IMR-90 (cell line): Measurements from ENCODE around the gene ITSN2. TPM values are rescaled to one million over a fixed set of nuclear protein-coding genes. Genes with fewer than 3 reads are reported as not detected.

Experiments used
- ATAC-seq: fragments of 200-7000 bp; cut with Tn5 transposase; 2 replicates; pipeline ENCODE4 v1.9.1; 2020; ENCODE audit warnings: low read depth, mild to moderate bottlenecking, moderate library complexity
- BruUV-seq: library from RNA; stranded (reverse); fragments of 400-500 nt; replicated peaks from 2 replicates; lab custom pipeline; 2021; lab: Mats Ljungman, UMichigan
- CTCF ChIA-PET: fragments of 300-600 bp; formaldehyde crosslinking; extraction: SDS; loops from one replicate; lab custom pipeline; 2021; ENCODE audit warnings: antibody characterized with exemption; lab: Yijun Ruan, JAX
- POLR2A ChIA-PET: fragments of 300-600 bp; sonication (Branson Sonifier 250); formaldehyde crosslinking; loops from one replicate; lab custom pipeline; 2022; ENCODE audit warnings: antibody characterized with exemption; ENCODE audit not compliant: unreplicated experiment; lab: Charles Lee
- DNase-seq: peaks from one replicate; pipeline ENCODE4 v3.0.0; 2013
- H2AFZ ChIP-seq: replicated peaks from 2 replicates; pipeline ENCODE3; 2013; ENCODE audit warnings: low read length, mild to moderate bottlenecking; ENCODE audit not compliant: poor library complexity
- H2AK5ac ChIP-seq: 2 replicates; pipeline ENCODE4 v1.6.1; 2013; ENCODE audit warnings: low read depth, low read length, inconsistent platforms
- H2AK9ac ChIP-seq: replicated peaks from 2 replicates; pipeline ENCODE3; 2013; ENCODE audit warnings: mild to moderate bottlenecking, low read depth, low read length, moderate library complexity; ENCODE audit not compliant: poor library complexity
- H2BK120ac ChIP-seq: 2 replicates; pipeline ENCODE4 v1.6.1; 2013; ENCODE audit warnings: low read depth, low read length, inconsistent platforms
- H2BK15ac ChIP-seq: 3 replicates; pipeline ENCODE4 v1.6.1; 2013; ENCODE audit warnings: low read depth, low read length, inconsistent platforms
- H2BK20ac ChIP-seq: 2 replicates; pipeline ENCODE4 v1.6.1; 2013; ENCODE audit warnings: low read depth, mild to moderate bottlenecking, inconsistent platforms, low read length, moderate library complexity
- H2BK5ac ChIP-seq: 2 replicates; pipeline ENCODE4 v1.6.1; 2013; ENCODE audit warnings: mild to moderate bottlenecking, low read depth, low read length, inconsistent platforms; ENCODE audit not compliant: poor library complexity, severe bottlenecking
- H3K14ac ChIP-seq: replicated peaks from 2 replicates; pipeline ENCODE4 v1.6.1; 2013; ENCODE audit warnings: low read depth, low read length, inconsistent platforms
- H3K18ac ChIP-seq: 2 replicates; pipeline ENCODE4 v1.6.1; 2013; ENCODE audit warnings: low read depth, low read length, control low read depth
- H3K23ac ChIP-seq: 2 replicates; pipeline ENCODE4 v1.6.1; 2013; ENCODE audit warnings: low read depth, low read length, inconsistent platforms
- H3K27ac ChIP-seq: 2 replicates; pipeline ENCODE4 v1.5.1; 2013; ENCODE audit warnings: mild to moderate bottlenecking, control low read depth, low read length; ENCODE audit not compliant: insufficient read depth
- H3K27me3 ChIP-seq: 2 replicates; pipeline ENCODE4 v1.6.1; 2013; ENCODE audit warnings: low read length; ENCODE audit not compliant: control insufficient read depth, insufficient read depth
- H3K36me3 ChIP-seq: 2 replicates; pipeline ENCODE4 v1.6.1; 2013; ENCODE audit warnings: low read length, mixed read lengths; ENCODE audit not compliant: control insufficient read depth, insufficient read depth
- H3K4ac ChIP-seq: 2 replicates; pipeline ENCODE4 v1.6.1; 2013; ENCODE audit warnings: low read depth, low read length, inconsistent platforms
- H3K4me1 ChIP-seq: 2 replicates; pipeline ENCODE4 v1.6.1; 2013; ENCODE audit warnings: low read length, mixed read lengths; ENCODE audit not compliant: control insufficient read depth, insufficient read depth
- H3K4me2 ChIP-seq: 2 replicates; pipeline ENCODE4 v1.6.1; 2013; ENCODE audit warnings: low read depth, mild to moderate bottlenecking, control low read depth, low read length, moderate library complexity
- H3K4me3 ChIP-seq: 2 replicates; pipeline ENCODE4 v1.5.1; 2013; ENCODE audit warnings: low read depth, mild to moderate bottlenecking, control low read depth, low read length, moderate library complexity; ENCODE audit not compliant: insufficient read depth
- H3K56ac ChIP-seq: 2 replicates; pipeline ENCODE4 v1.6.1; 2013; ENCODE audit warnings: low read length, inconsistent platforms; ENCODE audit not compliant: insufficient read depth; ENCODE audit errors: extremely low read depth
- H3K79me1 ChIP-seq, 2 experiments: 2 replicates each; pipeline ENCODE4 v1.6.1; 2013; ENCODE audit warnings: low read length in 2 of 2, inconsistent platforms in 1 of 2, low read depth in 1 of 2
- H3K9ac ChIP-seq: 2 replicates; pipeline ENCODE4 v1.6.1; 2013; ENCODE audit warnings: low read depth, low read length, control low read depth
- H3K9me1 ChIP-seq: 2 replicates; pipeline ENCODE4 v1.6.1; 2013; ENCODE audit warnings: low read length, inconsistent platforms; ENCODE audit not compliant: insufficient read depth
- H3K9me3 ChIP-seq: 2 replicates; pipeline ENCODE4 v1.6.1; 2013; ENCODE audit warnings: low read length; ENCODE audit not compliant: control insufficient read depth, insufficient read depth
- H4K20me1 ChIP-seq: 2 replicates; pipeline ENCODE4 v1.6.1; 2013; ENCODE audit warnings: low read length, inconsistent platforms; ENCODE audit not compliant: insufficient read depth
- H4K5ac ChIP-seq: 2 replicates; pipeline ENCODE4 v1.6.1; 2013; ENCODE audit warnings: mild to moderate bottlenecking, low read depth, low read length, control low read depth
- H4K8ac ChIP-seq, 2 experiments: 2 replicates each; pipeline ENCODE4 v1.6.1; 2013; ENCODE audit warnings: low read depth in 2 of 2, low read length in 2 of 2, control low read depth in 1 of 2, inconsistent platforms in 1 of 2
- H4K91ac ChIP-seq: 2 replicates; pipeline ENCODE4 v1.6.1; 2013; ENCODE audit warnings: low read depth, low read length, inconsistent platforms; ENCODE audit not compliant: insufficient read depth
- BHLHE40 ChIP-seq: fragments of 150-350 bp; IDR thresholded peaks from 2 replicates; pipeline ENCODE4 v1.6.1; 2016; ENCODE audit warnings: mild to moderate bottlenecking, low read depth, low read length
- CEBPB ChIP-seq: IDR thresholded peaks from 2 replicates; pipeline ENCODE4 v1.6.1; 2012; ENCODE audit warnings: low read depth, low read length, improper control_type of control experiment
- ELK1 ChIP-seq: fragments of 150-350 bp; IDR thresholded peaks from 2 replicates; pipeline ENCODE4 v1.6.1; 2016; ENCODE audit warnings: low read depth, mild to moderate bottlenecking, low read length, moderate library complexity, borderline replicate concordance
- MAFK ChIP-seq: IDR thresholded peaks from 2 replicates; pipeline ENCODE4 v1.6.1; 2012; ENCODE audit warnings: low read depth, low read length, improper control_type of control experiment
- MAZ ChIP-seq: IDR thresholded peaks from 2 replicates; pipeline ENCODE4 v1.6.1; 2012; ENCODE audit warnings: low read depth, mild to moderate bottlenecking, low read length, improper control_type of control experiment, moderate library complexity, borderline replicate concordance
- NFE2L2 ChIP-seq: fragments of 150-350 bp; IDR thresholded peaks from 2 replicates; pipeline ENCODE4 v1.6.1; 2016; ENCODE audit warnings: low read depth, mild to moderate bottlenecking, low read length
- POLR2A ChIP-seq: IDR thresholded peaks from 2 replicates; pipeline ENCODE4 v1.6.1; 2012; ENCODE audit warnings: mild to moderate bottlenecking, low read depth, low read length
- RCOR1 ChIP-seq: IDR thresholded peaks from 2 replicates; pipeline ENCODE4 v1.6.1; 2012; ENCODE audit warnings: mild to moderate bottlenecking, low read length, improper control_type of control experiment; ENCODE audit not compliant: insufficient replicate concordance
- RFX5 ChIP-seq: IDR thresholded peaks from 2 replicates; pipeline ENCODE4 v1.8.0; 2012; ENCODE audit warnings: low read depth, mild to moderate bottlenecking, low read length, moderate library complexity
- SMC3 ChIP-seq: fragments of 150-350 bp; IDR thresholded peaks from 2 replicates; pipeline ENCODE4 v1.6.1; 2016; ENCODE audit warnings: low read depth, mild to moderate bottlenecking, antibody characterized with exemption, low read length, moderate library complexity
- WGBS, 2 experiments: methylation state at CpG; one replicate each; pipeline versions ENCODE4 v1.1.5 to v1.1.7; 2013; ENCODE audit warnings: missing lambda C conversion rate in 2 of 2; ENCODE audit not compliant: insufficient read length in 1 of 2; ENCODE audit errors: extremely low coverage in 2 of 2; 5-methylcytosine and 5-hydroxymethylcytosine counted together
- dilution Hi-C: fragments of 300-500 bp; cut with HindIII; formaldehyde crosslinking; loops from one replicate; pipeline ENCODE4 v1.14.3; 2018; ENCODE audit warnings: low sequenced_read_pairs; ENCODE audit not compliant: unreplicated experiment
- in situ Hi-C: fragments of 300-500 bp; cut with MboI; formaldehyde crosslinking; loops from 3 replicates; pipeline ENCODE4 v1.14.3; 2019; ENCODE audit warnings: low sequenced_read_pairs, inconsistent platforms, mixed read lengths
- intact Hi-C: fragments of 100-400 bp; cut with micrococcal nuclease; formaldehyde crosslinking; loops from 2 replicates; pipeline ENCODE4 v1.10.0; 2022
- polyA plus RNA-seq, 3 experiments: library from polyadenylated mRNA; depleted of rRNA; stranded (reverse); fragments of >200 nt; gene quantifications; 2 replicates each; pipeline ENCODE4 v1.2.3, GENCODE V29; 2012; ENCODE audit warnings: low replicate concordance in 1 of 3
- total RNA-seq: library from RNA; depleted of rRNA; stranded (reverse); fragments of >200 nt; gene quantifications from 2 replicates; pipeline ENCODE4 v1.2.3, GENCODE V29; 2012

Gene ITSN2
- total and polyA plus RNA-seq, 2 of the 4 experiments (the other 2 are of a cell fraction), result 10.7 to 17.2 TPM

- Histone ChIP-seq H4K8ac (no peak overlapping the region), H4K91ac (no peak overlapping the region), H2BK20ac (no peak overlapping the region), H3K4me3 (no peak overlapping the region), H3K9me1 (no peaks in the 10 kb centered on the region), H3K18ac (no peak overlapping the region), H3K27me3 (peaks cover 10% of the 10 kb centered on the region), H3K4me2 (no peak overlapping the region), H2AK5ac (no peak overlapping the region), H2BK5ac (no peak overlapping the region), H3K14ac (no peak overlapping the region), H3K56ac (no peak overlapping the region), H3K4me1 (no peaks in the 10 kb centered on the region; the same call in 1 of the 2 replicates), H3K4ac (no peak overlapping the region), H3K9me3 (peaks cover 3% of the 10 kb centered on the region; the same call in 1 of the 2 replicates), H3K27ac (no peak overlapping the region), H2BK15ac (no peak overlapping the region), H3K23ac (no peak overlapping the region), H4K20me1 (no peaks in the 10 kb centered on the region), H2AFZ (no peak overlapping the region), H3K9ac (no peak overlapping the region), H3K79me1 (no peaks in the 10 kb centered on the region), H4K5ac (no peak overlapping the region), H2AK9ac (no peak overlapping the region), H2BK120ac (no peak overlapping the region), H3K36me3 (no peaks in the 10 kb centered on the region)
- intact Hi-C loops (no loop called here), dilution Hi-C loops (no loop called here), in situ Hi-C loops (loop anchor here (25.0 kb wide), 1 partner anchor 738 kb away; no protein-coding TSS in a partner anchor)
- WGBS, 2 experiments, result 60% methylated on average over 1 of the region's 10 CpGs; no CpG with 5 or more reads in 1 of the 2 experiments
- DNase-seq (no peak), ATAC-seq (no peak; the same call in none of the 2 replicates)
- TF ChIP-seq SMC3, result no peak
- TF ChIP-seq MAZ, result no peak
- TF ChIP-seq RCOR1, result no peak
- TF ChIP-seq NFE2L2, result no peak
- no peak for TF ChIP-seq POLR2A
- no peak for TF ChIP-seq CEBPB
- TF ChIP-seq ELK1, result no peak
- no peak for TF ChIP-seq MAFK
- TF ChIP-seq BHLHE40, result no peak
- TF ChIP-seq RFX5, result no peak
- POLR2A ChIA-PET, result no interaction called here
- BruUV-seq, result no TSS peak
- CTCF ChIA-PET, result no interaction called here
These were observed 39.3 kb upstream of the ITSN2 start for GRCh38 chr2:24399434-24400206.
